ENCODE data around the gene MRPL32. TPM values are rescaled to one million over a fixed set of nuclear protein-coding genes. Genes with fewer than 3 reads are reported as not detected.
A peak's percentile ranks its signal among the peaks of the same experiment; 100 is the strongest.

The MRPL32 gene
- total and polyA plus RNA-seq, 8 donors: 19.7 to 51.9 (median 26.3) TPM

DNA sequence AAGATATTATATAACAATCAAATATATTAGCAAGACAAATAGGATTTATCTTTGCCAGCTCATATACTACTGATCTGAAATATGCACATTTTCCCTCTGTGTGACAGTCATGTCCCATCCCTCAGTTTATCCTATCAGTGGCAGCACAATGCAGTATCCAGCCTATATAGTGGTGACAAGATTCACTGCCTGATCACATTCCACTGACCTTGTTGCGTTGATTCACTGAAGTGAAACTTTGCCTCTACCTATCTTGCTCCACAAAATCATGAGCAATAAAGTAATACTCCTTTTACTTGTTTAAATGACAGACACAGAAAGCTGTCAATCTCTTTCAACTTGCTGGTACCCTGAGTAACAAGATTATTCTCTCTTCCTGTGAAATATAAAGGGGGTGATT lies 6.5 kb upstream of the MRPL32 start:
- Histone ChIP-seq H3K4me3 (no peak overlapping the region), H3K27me3 (no peaks in the 10 kb centered on the region), H3K36me3 (peaks cover 3 to 59% (median 5%) of the 10 kb centered on the region in 3 donors), H3K27ac (no peak overlapping the region), H3K4me1 (peaks cover 0 to 12% (median 4%) of the 10 kb centered on the region in 3 donors), H3K9me3 (no peaks in the 10 kb centered on the region)
- intact Hi-C loops (cut with DNase I): no loop called here
- TF ChIP-seq, protein P1, sequence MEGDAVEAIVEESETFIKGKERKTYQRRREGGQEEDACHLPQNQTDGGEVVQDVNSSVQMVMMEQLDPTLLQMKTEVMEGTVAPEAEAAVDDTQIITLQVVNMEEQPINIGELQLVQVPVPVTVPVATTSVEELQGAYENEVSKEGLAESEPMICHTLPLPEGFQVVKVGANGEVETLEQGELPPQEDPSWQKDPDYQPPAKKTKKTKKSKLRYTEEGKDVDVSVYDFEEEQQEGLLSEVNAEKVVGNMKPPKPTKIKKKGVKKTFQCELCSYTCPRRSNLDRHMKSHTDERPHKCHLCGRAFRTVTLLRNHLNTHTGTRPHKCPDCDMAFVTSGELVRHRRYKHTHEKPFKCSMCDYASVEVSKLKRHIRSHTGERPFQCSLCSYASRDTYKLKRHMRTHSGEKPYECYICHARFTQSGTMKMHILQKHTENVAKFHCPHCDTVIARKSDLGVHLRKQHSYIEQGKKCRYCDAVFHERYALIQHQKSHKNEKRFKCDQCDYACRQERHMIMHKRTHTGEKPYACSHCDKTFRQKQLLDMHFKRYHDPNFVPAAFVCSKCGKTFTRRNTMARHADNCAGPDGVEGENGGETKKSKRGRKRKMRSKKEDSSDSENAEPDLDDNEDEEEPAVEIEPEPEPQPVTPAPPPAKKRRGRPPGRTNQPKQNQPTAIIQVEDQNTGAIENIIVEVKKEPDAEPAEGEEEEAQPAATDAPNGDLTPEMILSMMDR (IDR thresholded peaks at IDR 0.05): no peak
- DNase-seq: no peak
- 75 to 82% methylated on average over 1 of the region's 1 CpG for WGBS, 2 donors
- FAIRE-seq: no peak
- no peak for ATAC-seq

DNA sequence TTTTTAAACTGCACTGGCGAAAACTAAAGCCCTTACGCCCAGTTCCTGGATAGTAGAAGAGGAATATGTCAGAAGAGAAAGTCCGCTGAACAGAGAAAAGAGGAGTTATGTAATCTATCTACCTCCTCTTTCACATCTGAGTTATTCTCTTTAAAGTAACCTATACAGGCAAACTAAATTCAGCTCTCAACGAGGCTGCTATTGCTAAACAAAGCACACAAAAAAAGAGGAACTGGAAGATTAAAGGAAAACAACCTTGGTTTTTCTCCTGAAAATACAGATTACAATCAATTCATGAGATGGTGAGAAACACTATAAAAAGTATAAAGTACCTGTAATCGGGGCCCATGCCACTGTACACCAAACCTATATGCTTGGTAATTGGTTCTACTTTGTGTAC lies 6.0 kb upstream of the MRPL32 start:
- ATAC-seq (no peak), FAIRE-seq (no peak), DNase-seq (no peak)
- no peak overlapping the region for H3K4me3 ChIP-seq
- H3K27me3 ChIP-seq: no peaks in the 10 kb centered on the region
- peaks cover 3 to 53% (median 5%) of the 10 kb centered on the region in 3 donors for H3K36me3 ChIP-seq
- intact Hi-C loops (cut with DNase I): no loop called here
- H3K27ac ChIP-seq: no peak overlapping the region
- no peaks in the 10 kb centered on the region for H3K9me3 ChIP-seq
- TF ChIP-seq, protein P1 (IDR thresholded peaks at IDR 0.05): no peak
- WGBS, 2 donors: 82 to 87% methylated on average over 5 of the region's 5 CpGs
- H3K4me1 ChIP-seq: peaks cover 0 to 16% (median 4%) of the 10 kb centered on the region in 3 donors

DNA sequence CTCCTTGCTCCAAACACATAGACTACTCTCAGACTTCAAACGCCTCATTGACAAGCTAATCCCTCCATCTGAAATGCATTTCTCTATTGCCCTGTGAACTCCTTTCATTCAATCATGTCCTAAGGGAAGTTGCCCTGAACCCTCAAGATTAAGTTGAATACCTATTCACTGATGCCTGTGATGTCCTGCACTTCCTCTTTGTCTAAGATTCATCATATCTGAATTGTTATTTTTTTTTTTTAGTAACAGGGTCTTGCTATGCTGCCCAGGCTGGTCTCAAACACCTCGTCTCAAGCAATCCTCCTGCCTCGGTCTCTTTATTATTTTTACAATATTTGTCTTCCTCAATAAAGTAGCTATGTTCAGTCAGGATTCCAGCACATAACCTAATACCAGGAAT lies 3.4 kb upstream of the MRPL32 start:
- TF ChIP-seq, protein P1 (IDR thresholded peaks at IDR 0.05): no peak
- ATAC-seq: no peak

DNA sequence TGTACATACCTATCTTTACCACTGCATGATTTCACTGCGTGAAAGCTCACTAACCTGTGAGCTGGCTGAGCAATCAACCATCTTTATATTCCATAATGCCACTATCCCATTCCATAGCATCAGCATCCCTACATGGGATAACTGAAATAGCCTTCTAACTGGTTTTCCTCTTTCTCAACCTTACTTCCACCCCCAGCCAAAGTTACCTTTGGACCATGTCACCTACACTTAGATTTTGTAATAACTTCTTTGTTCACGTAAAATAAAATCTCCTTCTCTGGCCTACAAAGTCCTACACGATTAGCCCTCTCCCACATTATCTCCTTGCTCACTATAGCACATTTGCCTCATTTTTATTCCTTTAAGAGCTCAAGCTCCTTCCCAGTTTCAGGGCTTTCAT lies 2.7 kb upstream of the MRPL32 start:
- no peak overlapping the region for H3K4me3 ChIP-seq
- TF ChIP-seq, protein P1 (IDR thresholded peaks at IDR 0.05): no peak
- no peak for ATAC-seq
- H3K27me3 ChIP-seq: no peaks in the 10 kb centered on the region
- peaks cover 4 to 21% (median 14%) of the 10 kb centered on the region in 3 donors for H3K4me1 ChIP-seq
- H3K36me3 ChIP-seq: peaks cover 0 to 25% (median 5%) of the 10 kb centered on the region in 3 donors
- H3K27ac ChIP-seq: no peak overlapping the region
- H3K9me3 ChIP-seq: no peaks in the 10 kb centered on the region
- intact Hi-C loops (cut with DNase I): no loop called here
- no peak for DNase-seq
- WGBS, 2 donors: 45 to 55% methylated on average over 3 of the region's 3 CpGs
- no peak for FAIRE-seq

More for the DNA sequence above, 3.4 kb upstream of the MRPL32 start:
- Histone ChIP-seq H3K4me3 (no peak overlapping the region), H3K9me3 (no peaks in the 10 kb centered on the region), H3K4me1 (peaks cover 0 to 16% (median 7%) of the 10 kb centered on the region in 3 donors), H3K27ac (no peak overlapping the region), H3K27me3 (no peaks in the 10 kb centered on the region), H3K36me3 (peaks cover under 1 to 27% (median 5%) of the 10 kb centered on the region in 3 donors)
- FAIRE-seq (no peak), DNase-seq (no peak)
- WGBS, 2 donors: 64 to 81% methylated on average over 3 of the region's 3 CpGs
- intact Hi-C loops (cut with DNase I): no loop called here

DNA sequence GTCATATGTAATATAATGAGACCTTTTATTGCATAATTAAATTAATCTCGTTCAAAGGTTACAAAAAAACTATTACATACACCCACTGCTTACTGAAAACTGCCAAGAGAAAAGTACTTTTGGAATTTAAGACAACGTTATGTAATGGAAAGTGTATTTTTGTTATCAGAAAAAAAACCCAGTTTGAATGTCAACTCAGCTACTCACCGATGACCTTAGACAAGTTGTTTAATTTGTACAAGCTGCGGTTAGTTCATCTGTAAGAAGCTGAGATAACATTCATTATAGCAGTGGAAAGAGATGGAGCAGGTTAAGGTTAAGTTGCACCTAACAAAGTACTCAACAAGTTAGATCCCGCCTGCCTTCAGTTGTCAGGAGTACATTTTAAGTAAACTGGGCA lies 1.3 kb upstream of the MRPL32 start:
- H3K4me3 ChIP-seq: peak overlapping the region; percentile 65 to 75 (median 69)
- intact Hi-C loops (cut with DNase I): no loop called here
- DNase-seq: no peak
- H3K9me3 ChIP-seq: no peaks in the 10 kb centered on the region
- no peaks in the 10 kb centered on the region for H3K27me3 ChIP-seq
- TF ChIP-seq, protein P1 (IDR thresholded peaks at IDR 0.05): no peak
- FAIRE-seq: no peak
- peaks cover 5 to 19% (median 11%) of the 10 kb centered on the region in 3 donors for H3K36me3 ChIP-seq
- ATAC-seq: peak in 2 of 4 donors; percentile 4 to 15
- H3K4me1 ChIP-seq: peaks cover 6 to 24% (median 16%) of the 10 kb centered on the region in 3 donors
- 5 to 7% methylated on average over 5 of the region's 5 CpGs for WGBS, 2 donors
- H3K27ac ChIP-seq: peak overlapping the region in 1 of 4 donors; percentile 84
